GF-D8 (cell line): ENCODE measurements around the gene TSPEAR.

Source experiments
- DNase-seq: peaks from one replicate; lab custom pipeline; 2025; lab: John Stamatoyannopoulos, UW

TSPEAR gene

GRCh38 chr21:44461464-44462001 is 249.8 kb downstream of the TSPEAR start:
- DNase-seq = no peak

DNA sequence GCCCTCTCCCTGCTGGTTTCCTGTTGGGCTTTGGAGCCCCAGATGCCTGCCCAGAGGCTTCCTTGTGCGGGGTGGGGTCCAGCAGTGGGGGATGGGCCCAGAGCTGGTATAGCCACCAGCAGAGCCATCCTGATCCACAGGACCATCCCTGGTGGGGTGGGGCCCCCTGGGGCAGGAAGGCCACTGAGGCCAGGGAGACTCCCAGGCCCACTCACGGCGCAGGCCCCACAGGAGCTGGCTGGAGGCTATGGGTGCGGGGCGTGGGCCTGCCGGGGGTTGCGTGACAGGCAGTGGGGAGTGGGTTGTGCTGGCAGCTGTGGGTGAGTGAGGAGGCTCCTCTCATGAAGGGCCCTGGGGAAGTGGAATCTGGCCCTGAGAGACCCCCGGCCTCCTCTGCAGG is 250.4 kb downstream of the TSPEAR start:
- no peak for DNase-seq

DNA sequence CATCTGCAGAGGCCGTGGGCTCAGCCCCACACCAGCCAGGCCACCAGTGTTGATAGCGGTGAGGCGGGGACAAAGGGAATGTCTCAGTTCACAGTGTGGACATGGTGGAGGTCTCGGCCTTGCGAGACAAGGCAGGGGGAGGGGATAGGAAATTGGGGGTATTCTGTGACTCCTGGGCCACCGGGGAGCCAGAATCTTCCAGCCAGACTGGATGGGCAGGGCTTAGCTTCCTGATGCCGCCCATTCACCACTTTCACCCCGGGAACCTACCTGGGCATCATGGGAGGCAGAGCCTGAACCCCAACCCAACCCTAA is 251.0 kb downstream of the TSPEAR start:
- DNase-seq = no peak

- no peak for DNase-seq
Measured at GRCh38 chr21:44459712-44460440, 251.5 kb downstream of the TSPEAR start.

GRCh38 chr21:44458971-44459711 is 252.2 kb downstream of the TSPEAR start:
- no peak for DNase-seq

- DNase-seq = no peak
Measured at GRCh38 chr21:44456915-44457736, 254.2 kb downstream of the TSPEAR start.

- no peak for DNase-seq
Measured at GRCh38 chr21:44456214-44456914, 255.0 kb downstream of the TSPEAR start.

- no peak for DNase-seq
Measured at GRCh38 chr21:44455524-44456213, 255.7 kb downstream of the TSPEAR start.

DNA sequence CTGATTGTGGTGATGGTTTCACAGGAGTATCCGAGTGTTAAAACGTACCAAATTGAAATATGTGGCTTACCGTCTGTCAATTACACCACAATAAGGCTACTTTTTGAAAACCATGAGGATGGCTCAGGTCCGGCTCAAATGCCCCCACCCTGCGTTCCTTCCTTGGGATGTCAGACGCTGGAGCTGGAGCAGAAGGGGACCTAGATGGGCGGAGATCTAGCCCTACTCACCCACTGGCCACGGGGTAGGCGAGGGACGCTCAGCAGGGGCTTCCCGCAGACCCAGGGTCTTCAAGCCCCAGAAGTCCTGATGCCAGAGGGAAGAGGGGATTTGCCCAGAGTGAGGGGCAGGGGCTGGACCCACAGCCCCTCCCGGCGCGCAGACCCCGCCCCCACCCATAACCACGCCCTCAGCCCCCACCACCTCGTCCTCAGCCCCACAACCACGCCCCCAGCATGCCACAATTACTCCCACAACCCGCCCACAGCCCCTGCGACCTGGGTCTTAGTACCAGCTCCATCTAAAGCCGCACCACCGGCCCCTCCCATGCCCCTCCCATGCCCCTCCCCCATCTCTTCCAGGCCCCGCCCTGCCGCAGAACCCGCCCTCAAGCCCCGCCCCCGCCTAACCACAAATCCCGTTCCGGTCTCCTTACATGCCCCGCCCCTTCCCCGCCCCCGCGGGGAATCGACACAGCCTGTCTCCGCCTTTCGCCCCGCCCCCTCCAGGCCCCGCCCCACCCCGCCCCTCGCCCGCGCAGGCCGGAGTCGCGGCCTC is 256.4 kb downstream of the TSPEAR start, which contains the start of gene LRRC3:
TSS of gene LRRC3 (plus strand) at position 764 of the 777 bp plus-strand sequence. CDS start 1,135 bp downstream, outside the sequence.
- DNase-seq = no peak

GRCh38 chr21:44454058-44454457 is 257.3 kb downstream of the TSPEAR start:
- no peak for DNase-seq

DNA sequence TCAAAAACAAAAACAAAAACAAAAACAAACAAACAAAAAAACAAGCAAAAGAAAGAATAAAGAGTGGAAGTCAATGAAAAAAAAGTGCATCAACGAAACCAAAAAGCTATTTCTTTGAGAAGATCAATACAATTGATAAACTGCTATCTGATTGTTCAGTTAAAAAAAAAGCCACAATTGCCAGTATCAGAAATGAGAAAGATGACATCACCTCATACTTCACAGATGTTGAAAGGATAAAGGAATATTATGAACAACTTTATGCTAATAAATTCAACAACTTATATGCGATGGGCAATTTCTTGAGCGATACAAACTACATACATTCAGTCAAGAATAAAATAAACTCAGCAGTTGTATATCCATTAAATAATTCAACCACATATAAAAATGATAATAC is 258.3 kb downstream of the TSPEAR start:
- DNase-seq = no peak

- no peak for DNase-seq
Measured at GRCh38 chr21:44450999-44451398, 260.4 kb downstream of the TSPEAR start.

- no peak for DNase-seq
Measured at GRCh38 chr21:44450402-44450801, 261.0 kb downstream of the TSPEAR start.

- DNase-seq = no peak
Measured at GRCh38 chr21:44449473-44450363, 261.7 kb downstream of the TSPEAR start.

DNA sequence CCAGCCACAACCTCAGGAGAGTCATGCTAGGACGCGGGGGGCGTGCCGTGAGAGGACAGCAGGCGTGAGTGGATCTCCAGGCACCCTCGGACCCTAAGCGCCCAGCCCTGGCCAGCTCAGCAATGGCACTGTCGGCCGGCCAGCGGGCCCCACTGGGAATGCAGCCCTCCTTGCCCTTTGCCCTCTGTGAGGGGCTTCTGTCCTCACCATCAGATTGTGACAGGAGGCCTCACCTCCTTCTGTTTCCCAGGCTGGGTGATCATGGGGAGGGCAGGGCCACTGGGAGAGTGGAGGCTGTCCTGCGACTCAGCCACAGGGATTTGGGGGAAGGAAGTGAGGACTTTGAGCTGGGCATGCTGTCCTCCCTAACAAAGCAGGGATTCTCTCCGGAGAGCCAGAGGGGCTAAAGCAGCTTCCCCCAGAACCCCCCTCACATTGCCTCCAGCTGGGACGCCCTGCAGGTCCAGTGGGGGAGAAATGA is 262.7 kb downstream of the TSPEAR start:
- no peak for DNase-seq
